ENCODE data around the gene SLC44A2.

DNA sequence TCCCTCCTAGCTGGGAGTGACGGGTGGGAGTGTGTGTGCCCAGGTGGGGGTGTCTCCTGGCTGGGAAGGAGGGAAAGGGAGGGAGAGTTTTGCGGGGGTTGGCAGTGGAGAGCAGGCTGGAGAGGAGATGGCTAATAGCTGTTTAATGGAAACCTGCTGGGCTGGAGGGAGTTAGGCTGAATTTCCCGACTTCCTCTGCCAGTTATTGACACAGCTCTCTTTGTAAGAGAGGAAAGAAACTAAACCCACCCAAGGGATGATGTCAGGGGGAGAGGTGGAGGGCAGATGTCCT is 18.6 kb downstream of the SLC44A2 start:
- TF ChIP-seq, protein P1, sequence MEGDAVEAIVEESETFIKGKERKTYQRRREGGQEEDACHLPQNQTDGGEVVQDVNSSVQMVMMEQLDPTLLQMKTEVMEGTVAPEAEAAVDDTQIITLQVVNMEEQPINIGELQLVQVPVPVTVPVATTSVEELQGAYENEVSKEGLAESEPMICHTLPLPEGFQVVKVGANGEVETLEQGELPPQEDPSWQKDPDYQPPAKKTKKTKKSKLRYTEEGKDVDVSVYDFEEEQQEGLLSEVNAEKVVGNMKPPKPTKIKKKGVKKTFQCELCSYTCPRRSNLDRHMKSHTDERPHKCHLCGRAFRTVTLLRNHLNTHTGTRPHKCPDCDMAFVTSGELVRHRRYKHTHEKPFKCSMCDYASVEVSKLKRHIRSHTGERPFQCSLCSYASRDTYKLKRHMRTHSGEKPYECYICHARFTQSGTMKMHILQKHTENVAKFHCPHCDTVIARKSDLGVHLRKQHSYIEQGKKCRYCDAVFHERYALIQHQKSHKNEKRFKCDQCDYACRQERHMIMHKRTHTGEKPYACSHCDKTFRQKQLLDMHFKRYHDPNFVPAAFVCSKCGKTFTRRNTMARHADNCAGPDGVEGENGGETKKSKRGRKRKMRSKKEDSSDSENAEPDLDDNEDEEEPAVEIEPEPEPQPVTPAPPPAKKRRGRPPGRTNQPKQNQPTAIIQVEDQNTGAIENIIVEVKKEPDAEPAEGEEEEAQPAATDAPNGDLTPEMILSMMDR (IDR thresholded peaks at IDR 0.05) = no peak
- TF ChIP-seq POLR2AphosphoS5 (IDR thresholded peaks at IDR 0.05) (no peak), POLR2A (IDR thresholded peaks at IDR 0.05) (no peak)
